H1 (cell line): ENCODE data around the gene TMEM117. TPM values are rescaled to one million over a fixed set of nuclear protein-coding genes. Genes with fewer than 3 reads are reported as not detected.

ENCODE experiments used
- CTCF ChIA-PET: fragments of 300-600 bp; sonication (Branson Sonifier 250); formaldehyde crosslinking; loops from one replicate; lab custom pipeline; 2021; ENCODE audit not compliant: partially characterized antibody; lab: Charles Lee
- POLR2A ChIA-PET: fragments of 300-600 bp; sonication (Branson Sonifier 250); formaldehyde crosslinking; loops from one replicate; lab custom pipeline; 2021; ENCODE audit warnings: inconsistent platforms; ENCODE audit not compliant: partially characterized antibody; lab: Charles Lee
- DNase-seq, 2 experiments: peaks; one replicate each; pipeline versions ENCODE4 v3.0.0 to v3.0.0-alpha.2; 2010 to 2022; ENCODE audit warnings: low spot score in 2 of 2, low read depth in 1 of 2, mixed read lengths in 1 of 2
- FAIRE-seq: peaks from 2 replicates; lab custom pipeline; 2011; peaks lifted over from hg19 to GRCh38; lab: Jason Lieb, UNC
- H2AFZ ChIP-seq: 2 replicates; pipeline ENCODE4 v1.8.1; 2012; ENCODE audit warnings: low read length, inconsistent platforms
- H2AK5ac ChIP-seq: 2 replicates; pipeline ENCODE4 v1.6.1; 2013; ENCODE audit warnings: low read depth, low read length
- H2BK120ac ChIP-seq: replicated peaks from 2 replicates; pipeline ENCODE3; 2013; ENCODE audit warnings: low read depth, low read length, inconsistent platforms
- H2BK12ac ChIP-seq: 2 replicates; pipeline ENCODE4 v1.6.1; 2013; ENCODE audit warnings: low read depth, low read length
- H2BK15ac ChIP-seq: 2 replicates; pipeline ENCODE4 v1.6.1; 2013; ENCODE audit warnings: low read length
- H2BK20ac ChIP-seq: 2 replicates; pipeline ENCODE4 v1.6.1; 2013; ENCODE audit warnings: low read length
- H2BK5ac ChIP-seq: 2 replicates; pipeline ENCODE4 v1.6.1; 2013; ENCODE audit warnings: low read depth, low read length
- H3K14ac ChIP-seq: 2 replicates; pipeline ENCODE4 v1.6.1; 2013; ENCODE audit warnings: inconsistent platforms; ENCODE audit not compliant: insufficient read length
- H3K18ac ChIP-seq: 2 replicates; pipeline ENCODE4 v1.6.1; 2013; ENCODE audit warnings: low read length; ENCODE audit errors: extremely low read depth
- H3K23ac ChIP-seq: 2 replicates; pipeline ENCODE4 v1.6.1; 2013; ENCODE audit warnings: inconsistent platforms; ENCODE audit not compliant: insufficient read length
- H3K23me2 ChIP-seq: 2 replicates; pipeline ENCODE4 v1.6.1; 2013; ENCODE audit warnings: low read depth, low read length
- H3K27ac ChIP-seq: 2 replicates; pipeline ENCODE4 v1.6.1; 2011; ENCODE audit warnings: low read depth, low read length, inconsistent platforms
- H3K27me3 ChIP-seq, 4 experiments: replicated peaks in 1 of 4; 1 replicate in 1 of 4; 2 replicates in 3 of 4; pipeline versions ENCODE4 v1.6.1 to v1.8.1; 2011 to 2013; ENCODE audit warnings: low read length in 3 of 4, mild to moderate bottlenecking in 3 of 4, inconsistent platforms in 2 of 4, mixed read lengths in 2 of 4, moderate library complexity in 1 of 4; ENCODE audit not compliant: control insufficient read depth in 3 of 4, insufficient read depth in 3 of 4; ENCODE audit errors: extremely low read depth in 1 of 4
- H3K36me3 ChIP-seq, 4 experiments: 2 replicates each; pipeline versions ENCODE4 v1.6.1 to v1.8.1; 2011 to 2013; ENCODE audit warnings: mild to moderate bottlenecking in 4 of 4, low read length in 3 of 4, moderate library complexity in 2 of 4, control low read depth in 1 of 4, inconsistent platforms in 1 of 4; ENCODE audit not compliant: insufficient read depth in 4 of 4, control insufficient read depth in 2 of 4
- H3K4ac ChIP-seq: replicated peaks from 2 replicates; pipeline ENCODE3; 2013; ENCODE audit warnings: low read length, low read depth, mixed read lengths, inconsistent platforms; ENCODE audit not compliant: insufficient read length
- H3K4me1 ChIP-seq, 4 experiments: replicated peaks in 1 of 4; 1 replicate in 1 of 4; 2 replicates in 3 of 4; pipeline versions ENCODE4 v1.6.1 to v1.8.1; 2011 to 2013; ENCODE audit warnings: low read length in 3 of 4, inconsistent platforms in 2 of 4, mixed read lengths in 1 of 4; ENCODE audit not compliant: insufficient read depth in 4 of 4, control insufficient read depth in 3 of 4
- H3K4me2 ChIP-seq, 2 experiments: 2 replicates each; pipeline versions ENCODE4 v1.6.1 to v1.8.1; 2011 to 2013; ENCODE audit warnings: low read depth in 2 of 2, low read length in 2 of 2, control low read depth in 1 of 2, inconsistent platforms in 1 of 2, mild to moderate bottlenecking in 1 of 2; ENCODE audit not compliant: insufficient read depth in 1 of 2
- H3K4me3 ChIP-seq, 4 experiments: fragments of 200-600, 300-600 bp in 1 of 4; sonication (generic), shearing (Covaris generic), sonication (Bioruptor Twin) in 1 of 4; 2 replicates each; pipeline versions ENCODE4 v1.5.1 to v1.8.1; 2011 to 2016; ENCODE audit warnings: low read length in 4 of 4, low read depth in 3 of 4, control low read depth in 2 of 4, inconsistent platforms in 2 of 4, mild to moderate bottlenecking in 2 of 4, mixed read lengths in 1 of 4, moderate library complexity in 1 of 4; ENCODE audit not compliant: insufficient read depth in 2 of 4; ENCODE audit errors: extremely low read depth in 1 of 4
- H3K56ac ChIP-seq: replicated peaks from 2 replicates; pipeline ENCODE3; 2013; ENCODE audit warnings: low read depth, mild to moderate bottlenecking, mixed read lengths, low read length, inconsistent platforms; ENCODE audit not compliant: insufficient read length
- H3K79me1 ChIP-seq: 2 replicates; pipeline ENCODE4 v1.6.1; 2013; ENCODE audit warnings: low read depth, low read length, control low read depth
- H3K79me2 ChIP-seq, 2 experiments: 2 replicates each; pipeline versions ENCODE4 v1.6.1 to v1.8.1; 2012 to 2013; ENCODE audit warnings: low read length in 2 of 2, mild to moderate bottlenecking in 2 of 2, inconsistent platforms in 1 of 2; ENCODE audit not compliant: insufficient read depth in 2 of 2, control insufficient read depth in 1 of 2
- H3K9ac ChIP-seq, 4 experiments: replicated peaks in 1 of 4; 1 replicate in 1 of 4; 2 replicates in 3 of 4; pipeline versions ENCODE4 v1.6.1 to v1.8.1; 2011 to 2013; ENCODE audit warnings: low read depth in 3 of 4, low read length in 3 of 4, control low read depth in 2 of 4, mild to moderate bottlenecking in 2 of 4, moderate library complexity in 2 of 4, inconsistent platforms in 1 of 4; ENCODE audit errors: extremely low read depth in 1 of 4
- H3K9me3 ChIP-seq, 2 experiments: 2 replicates each; pipeline versions ENCODE4 v1.6.1 to v1.8.1; 2012 to 2013; ENCODE audit warnings: mild to moderate bottlenecking in 2 of 2, moderate library complexity in 2 of 2, control low read depth in 1 of 2, inconsistent platforms in 1 of 2, low read depth in 1 of 2, low read length in 1 of 2, mixed read lengths in 1 of 2; ENCODE audit not compliant: insufficient read depth in 2 of 2
- H4K20me1 ChIP-seq, 2 experiments: replicated peaks in 1 of 2; 2 replicates each; pipeline versions ENCODE3 to v1.8.1; 2011 to 2013; ENCODE audit warnings: inconsistent platforms in 2 of 2, low read length in 2 of 2, mild to moderate bottlenecking in 1 of 2; ENCODE audit not compliant: insufficient read depth in 2 of 2, control insufficient read depth in 1 of 2
- H4K5ac ChIP-seq: 2 replicates; pipeline ENCODE4 v1.6.1; 2013; ENCODE audit warnings: low read length, low read depth, mixed read lengths, inconsistent platforms; ENCODE audit not compliant: insufficient read length
- H4K8ac ChIP-seq: 2 replicates; pipeline ENCODE4 v1.8.0; 2013; ENCODE audit warnings: mild to moderate bottlenecking, moderate library complexity, low read length, inconsistent platforms; ENCODE audit not compliant: insufficient read depth; ENCODE audit errors: extremely low read depth
- H4K91ac ChIP-seq: replicated peaks from 2 replicates; pipeline ENCODE3; 2013; ENCODE audit warnings: low read length, mixed read lengths, inconsistent platforms; ENCODE audit not compliant: insufficient read length
- CHD1 ChIP-seq: IDR thresholded peaks from 2 replicates; pipeline ENCODE4 v1.6.1; 2012; ENCODE audit warnings: low read depth, low read length, improper control_type of control experiment
- RXRA ChIP-seq: IDR thresholded peaks from 2 replicates; pipeline ENCODE4 v1.6.1; 2011; ENCODE audit warnings: low read depth, mild to moderate bottlenecking, low read length, moderate library complexity; ENCODE audit not compliant: insufficient read depth
- SRF ChIP-seq: IDR thresholded peaks from 2 replicates; pipeline ENCODE4 v1.6.1; 2011; ENCODE audit warnings: mild to moderate bottlenecking, low read depth, low read length, moderate library complexity
- ZNF274 ChIP-seq: IDR thresholded peaks from 2 replicates; pipeline ENCODE4 v1.7.0; 2012; ENCODE audit warnings: low read length, borderline replicate concordance; ENCODE audit errors: extremely low read depth
- polyA plus RNA-seq, 7 experiments: library from polyadenylated mRNA; depleted of rRNA in 3 of 7; stranded (reverse) in 5 of 7; unstranded in 2 of 7; fragments of >200 nt in 5 of 7; fragments of 200-250 nt in 2 of 7; gene quantifications; 1 replicate in 5 of 7; 2 replicates in 1 of 7; 4 replicates in 1 of 7; pipeline versions ENCODE4 v1.2.1 to v1.2.3, GENCODE V29; 2011 to 2013; ENCODE audit warnings: missing spikeins in 2 of 7, mixed read lengths in 2 of 7
- total RNA-seq: library from RNA; stranded (reverse); fragmentation: NEBNext Ultra II Directional; extraction: Animal tissue kit (Norgen Biotek cat#: 25700); gene quantifications from 2 replicates; pipeline ENCODE4 v1.2.1, GENCODE V29; 2021

The TMEM117 gene
- total and polyA plus RNA-seq, 2 of the 8 experiments (the other 6 are each of a cell fraction or from before 2014, with no cell fraction given) = 0.80 to 1.4 TPM

DNA sequence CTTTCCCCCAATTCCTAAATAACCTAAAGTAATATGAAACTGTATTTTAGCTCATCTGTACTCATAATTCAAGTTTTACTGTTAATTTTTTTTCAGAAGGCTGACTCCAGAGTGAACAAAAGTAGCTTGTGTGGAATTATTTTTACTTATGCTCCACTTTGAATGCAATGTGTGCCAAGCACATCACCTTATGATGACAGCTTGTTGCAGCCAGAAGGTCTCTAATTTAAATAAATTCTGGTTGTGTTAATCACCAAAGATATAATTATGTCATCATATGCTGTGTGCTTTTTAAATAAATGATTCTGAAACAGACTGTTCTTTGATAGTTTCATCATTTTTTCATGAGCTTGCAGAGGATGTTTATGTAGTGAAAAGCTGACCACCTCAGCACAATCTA lies 283.1 kb downstream of the TMEM117 start:
- H3K23ac ChIP-seq = no peak overlapping the region
- POLR2A ChIA-PET = no interaction called here
- no peak overlapping the region for H3K9ac ChIP-seq
- no peak overlapping the region for H3K14ac ChIP-seq
- H3K36me3 ChIP-seq = no peaks in the 10 kb centered on the region
- H4K91ac ChIP-seq = no peak overlapping the region
- H3K4me1 ChIP-seq = no peaks in the 10 kb centered on the region
- no peaks in the 10 kb centered on the region for H3K79me2 ChIP-seq
- H3K4ac ChIP-seq = no peak overlapping the region
- H4K5ac ChIP-seq = no peak overlapping the region
- no peak overlapping the region for H2BK5ac ChIP-seq
- H3K27ac ChIP-seq = no peak overlapping the region
- no peak overlapping the region for H2AFZ ChIP-seq
- H3K18ac ChIP-seq = no peak overlapping the region
- H2BK20ac ChIP-seq = no peak overlapping the region
- no peak for DNase-seq
- 0 out of 4 replicates have a peak, but pooled peaks cover 0 to 4% of the 10 kb centered on the region in 2 experiments for H3K9me3 ChIP-seq
- H2BK12ac ChIP-seq = no peak overlapping the region
- H2AK5ac ChIP-seq = no peak overlapping the region
- H3K4me3 ChIP-seq = no peak overlapping the region
- no peak overlapping the region for H2BK120ac ChIP-seq
- H3K4me2 ChIP-seq = no peak overlapping the region
- H4K8ac ChIP-seq = no peak overlapping the region
- TF ChIP-seq ZNF274 (no peak), CHD1 (no peak), SRF (no peak), RXRA (no peak)
- TF ChIP-seq, all 59 proteins: peak for 0
- no peak overlapping the region for H2BK15ac ChIP-seq
- no peaks in the 10 kb centered on the region for H3K79me1 ChIP-seq
- no peaks in the 10 kb centered on the region for H3K23me2 ChIP-seq
- no peaks in the 10 kb centered on the region for H3K27me3 ChIP-seq
- H4K20me1 ChIP-seq = no peaks in the 10 kb centered on the region
- CTCF ChIA-PET = interaction anchor here (0.6 to 1.6 kb wide), 3 partner anchors 10 to 829 kb away, joined by 3 to 4 read pairs (median 3); no protein-coding TSS in a partner anchor
- H3K56ac ChIP-seq = no peak overlapping the region
- no peak for FAIRE-seq
